PFSK-1 (cell line): Measurements from ENCODE around the gene HSPA12A.

Source experiments
- POLR2AphosphoS5 ChIP-seq: IDR thresholded peaks from 2 replicates; pipeline ENCODE4 v1.6.1; 2012; ENCODE audit warnings: low read depth, mild to moderate bottlenecking, control low read depth, low read length, moderate library complexity
- REST ChIP-seq, 2 experiments: IDR thresholded peaks; 2 replicates each; pipeline versions ENCODE4 v1.6.1 to v1.8.0; 2011 to 2012; ENCODE audit warnings: low read depth in 2 of 2, low read length in 2 of 2, control low read depth in 1 of 2, inconsistent platforms in 1 of 2, mild to moderate bottlenecking in 1 of 2, moderate library complexity in 1 of 2; ENCODE audit not compliant: insufficient read depth in 1 of 2
- SIN3A ChIP-seq: IDR thresholded peaks from 2 replicates; pipeline ENCODE4 v1.6.1; 2012; ENCODE audit warnings: mild to moderate bottlenecking, low read length, moderate library complexity, borderline replicate concordance; ENCODE audit not compliant: insufficient read depth

DNA sequence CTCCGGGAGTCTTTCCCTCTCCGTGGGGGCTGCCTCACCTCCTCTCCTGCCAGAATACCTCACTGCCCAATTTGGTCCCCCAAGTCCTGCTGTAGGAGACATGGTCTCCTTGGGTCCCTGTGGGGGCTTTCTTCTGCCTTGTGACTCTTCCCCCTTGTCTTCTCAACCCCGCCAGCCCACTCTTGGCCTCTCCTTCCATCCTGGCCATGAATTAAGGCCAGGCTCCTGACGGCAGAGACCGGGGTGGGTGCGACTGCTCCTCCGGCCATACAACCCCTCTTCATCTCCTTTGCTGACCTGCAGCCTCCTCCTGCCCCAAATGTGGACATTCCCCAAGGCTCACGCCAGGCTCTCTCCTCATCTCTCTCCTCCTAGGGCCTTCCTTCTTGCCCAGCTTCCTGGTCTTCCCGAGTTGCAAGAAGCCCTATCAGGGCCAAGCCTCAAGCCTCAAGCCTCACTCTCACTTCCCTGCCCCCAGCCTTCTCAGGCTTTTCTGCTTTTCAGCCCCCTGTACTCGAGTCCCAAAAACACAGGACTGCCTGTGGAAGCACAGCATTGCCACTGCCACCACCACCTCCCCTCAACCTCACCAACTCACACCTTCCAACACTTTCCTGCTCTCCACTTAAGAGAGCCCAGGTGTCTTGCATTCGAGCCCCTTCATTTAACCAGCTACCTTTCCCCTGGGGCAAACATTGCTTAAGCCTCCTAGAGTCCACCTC is 120.3 kb downstream of the HSPA12A start:
- TF ChIP-seq POLR2AphosphoS5 (no peak), REST (IDR thresholded peaks at IDR 0.05; ENCODE audit: insufficient read depth in 1 of 2, low read depth in 2 of 2, low read length in 2 of 2) (no peak), SIN3A (no peak)
